ENCODE data around the gene MCFD2.

The MCFD2 gene

GRCh38 chr2:46900381-46900780 is 15.2 kb downstream of the MCFD2 start:
- DNase-seq, result no peak

- no peak for DNase-seq
Measured at GRCh38 chr2:46899053-46899452, 16.6 kb downstream of the MCFD2 start.

- DNase-seq, result no peak
Measured at GRCh38 chr2:46898024-46898423, 17.6 kb downstream of the MCFD2 start.

- DNase-seq, result no peak
Measured at GRCh38 chr2:46893269-46893939, 22.2 kb downstream of the MCFD2 start.

- no peak for DNase-seq
Measured at GRCh38 chr2:46891956-46892553, 23.6 kb downstream of the MCFD2 start.

- DNase-seq, result no peak
Measured at GRCh38 chr2:46888421-46888952, 27.1 kb downstream of the MCFD2 start.

- peak; percentile 72 for DNase-seq
Measured at GRCh38 chr2:46887028-46887885, 28.3 kb downstream of the MCFD2 start.

GRCh38 chr2:46886268-46887027 is 29.2 kb downstream of the MCFD2 start:
- no peak for DNase-seq

GRCh38 chr2:46885376-46885775 is 30.2 kb downstream of the MCFD2 start:
- peak; percentile 68 for DNase-seq

GRCh38 chr2:46879511-46879910 is 36.1 kb downstream of the MCFD2 start:
- no peak for DNase-seq

- DNase-seq, result no peak
Measured at GRCh38 chr2:46878886-46879285, 36.7 kb downstream of the MCFD2 start.

- no peak for DNase-seq
Measured at GRCh38 chr2:46878240-46878877, 37.2 kb downstream of the MCFD2 start.

GRCh38 chr2:46877619-46878113 is 37.9 kb downstream of the MCFD2 start:
- no peak for DNase-seq

GRCh38 chr2:46876741-46877384 is 38.7 kb downstream of the MCFD2 start:
- DNase-seq, result peak; percentile 88

- peak; percentile 56 for DNase-seq
Measured at GRCh38 chr2:46875962-46876689, 39.5 kb downstream of the MCFD2 start.

- no peak for DNase-seq
Measured at GRCh38 chr2:46875226-46875899, 40.2 kb downstream of the MCFD2 start.

- DNase-seq, result no peak
Measured at GRCh38 chr2:46874236-46874929, 41.2 kb downstream of the MCFD2 start.

- DNase-seq, result peak; percentile 99
Measured at GRCh38 chr2:46873604-46874068, 42.0 kb downstream of the MCFD2 start.

- DNase-seq, result peak; percentile 79
Measured at GRCh38 chr2:46872902-46873603, 42.6 kb downstream of the MCFD2 start.

Measured in fibroblast of skin of right quadriceps (primary cell).